ENCODE results near the gene NUAK1.

The NUAK1 gene

DNA sequence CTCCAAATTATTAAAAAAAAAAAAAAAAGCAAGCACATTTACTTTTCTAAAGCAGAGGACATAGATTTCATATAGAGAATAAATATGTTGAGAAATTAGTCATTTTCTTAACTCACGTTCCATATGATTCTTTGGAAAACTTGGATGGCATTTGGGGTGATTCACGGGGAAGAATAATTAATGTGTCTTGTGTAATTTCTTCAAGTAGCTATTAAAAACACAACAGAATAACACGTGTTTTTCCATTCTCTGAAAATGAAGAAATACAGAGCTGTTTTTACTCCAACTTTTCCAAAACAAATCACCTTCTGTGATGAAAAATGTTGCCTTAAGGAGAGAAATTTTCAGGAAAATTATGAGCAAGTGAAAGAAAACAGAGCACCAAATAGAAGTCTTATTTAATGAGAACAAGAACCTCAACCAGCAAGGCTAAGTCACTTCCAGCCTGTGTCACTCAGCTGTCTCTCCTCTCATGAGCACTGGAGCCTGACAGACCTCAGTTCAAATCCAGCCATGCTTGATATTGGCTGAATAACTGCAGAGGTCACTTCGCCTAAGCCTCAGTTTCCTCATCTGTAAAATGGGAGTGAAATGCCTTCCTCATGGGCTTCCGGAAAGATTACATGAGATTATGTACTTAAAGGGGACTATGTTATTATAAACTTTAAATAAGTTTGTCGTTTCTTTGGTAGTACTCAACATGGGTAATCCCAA, 42.8 kb upstream of the NUAK1 start:
- no peak for TF ChIP-seq POLR2AphosphoS5 (IDR thresholded peaks at IDR 0.05; ENCODE audit: low read depth, low read length)
- no peak for TF ChIP-seq SIN3A (IDR thresholded peaks at IDR 0.05; ENCODE audit: borderline replicate concordance, insufficient read depth, low read length)
- no peak for TF ChIP-seq REST (IDR thresholded peaks at IDR 0.05; ENCODE audit: insufficient read depth in 1 of 2, low read depth in 2 of 2, low read length in 2 of 2)

GRCh38 chr12:106179086-106179485, 40.3 kb upstream of the NUAK1 start:
- TF ChIP-seq REST (IDR thresholded peaks at IDR 0.05; ENCODE audit: insufficient read depth in 1 of 2, low read depth in 2 of 2, low read length in 2 of 2) (no peak), FOXP2 (optimal IDR thresholded peaks at IDR 0.05; ENCODE audit: borderline replicate concordance, extremely low read depth, extremely low read length, insufficient read depth) (no peak), POLR2AphosphoS5 (IDR thresholded peaks at IDR 0.05; ENCODE audit: low read depth, low read length) (no peak), TAF1 (IDR thresholded peaks at IDR 0.05; ENCODE audit: borderline replicate concordance, insufficient read depth, low read length) (no peak), SIN3A (IDR thresholded peaks at IDR 0.05; ENCODE audit: borderline replicate concordance, insufficient read depth, low read length) (no peak)

DNA sequence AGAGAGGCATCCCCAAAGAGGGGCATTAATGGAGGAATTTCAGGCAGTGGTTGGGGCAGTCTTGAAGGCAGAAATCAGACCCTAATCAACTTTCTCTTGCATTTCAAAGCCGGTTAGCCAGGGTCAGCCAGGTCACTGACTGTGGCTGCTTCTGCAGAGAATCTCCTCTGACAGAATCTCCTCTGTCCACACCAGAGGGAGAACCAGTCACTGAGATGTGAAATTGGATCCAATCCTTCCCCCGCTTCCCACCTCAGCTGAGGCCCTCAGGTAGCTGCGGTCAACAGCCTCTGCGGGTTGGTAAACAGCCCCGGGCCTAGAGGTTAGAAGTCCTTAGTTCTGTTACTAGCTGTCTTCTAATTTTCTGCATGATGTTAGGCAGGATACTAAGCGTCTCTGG, 39.8 kb upstream of the NUAK1 start:
- no peak for TF ChIP-seq POLR2AphosphoS5 (IDR thresholded peaks at IDR 0.05; ENCODE audit: low read depth, low read length)
- no peak for TF ChIP-seq FOXP2 (optimal IDR thresholded peaks at IDR 0.05; ENCODE audit: borderline replicate concordance, extremely low read depth, extremely low read length, insufficient read depth)
- no peak for TF ChIP-seq TAF1 (IDR thresholded peaks at IDR 0.05; ENCODE audit: borderline replicate concordance, insufficient read depth, low read length)
- no peak for TF ChIP-seq REST (IDR thresholded peaks at IDR 0.05; ENCODE audit: insufficient read depth in 1 of 2, low read depth in 2 of 2, low read length in 2 of 2)
- no peak for TF ChIP-seq SIN3A (IDR thresholded peaks at IDR 0.05; ENCODE audit: borderline replicate concordance, insufficient read depth, low read length)

DNA sequence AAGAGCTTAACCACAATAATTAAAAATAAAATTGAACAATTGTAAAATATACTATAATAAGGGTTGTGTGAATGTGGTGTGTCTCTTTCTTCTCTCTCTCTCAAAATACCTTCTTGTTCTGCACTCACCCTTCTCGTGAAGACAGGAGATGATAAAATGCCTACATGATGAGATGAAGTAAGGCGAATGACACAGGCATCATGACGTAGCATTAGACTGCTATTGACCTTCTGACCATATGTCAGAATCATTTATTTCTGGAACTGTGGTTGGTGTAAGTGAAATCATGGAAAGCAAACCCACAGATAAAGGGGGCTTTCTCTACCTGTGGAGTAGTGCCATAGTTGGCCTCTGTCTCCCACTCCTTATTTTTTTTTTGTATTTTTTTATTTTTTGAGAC, 37.8 kb upstream of the NUAK1 start:
- TF ChIP-seq POLR2AphosphoS5 (IDR thresholded peaks at IDR 0.05; ENCODE audit: low read depth, low read length) (no peak), REST (IDR thresholded peaks at IDR 0.05; ENCODE audit: insufficient read depth in 1 of 2, low read depth in 2 of 2, low read length in 2 of 2) (no peak), TAF1 (IDR thresholded peaks at IDR 0.05; ENCODE audit: borderline replicate concordance, insufficient read depth, low read length) (no peak), SIN3A (IDR thresholded peaks at IDR 0.05; ENCODE audit: borderline replicate concordance, insufficient read depth, low read length) (no peak), FOXP2 (optimal IDR thresholded peaks at IDR 0.05; ENCODE audit: borderline replicate concordance, extremely low read depth, extremely low read length, insufficient read depth) (no peak)

GRCh38 chr12:106174876-106175275, 36.1 kb upstream of the NUAK1 start:
- TF ChIP-seq SIN3A (IDR thresholded peaks at IDR 0.05; ENCODE audit: borderline replicate concordance, insufficient read depth, low read length) (no peak), REST (IDR thresholded peaks at IDR 0.05; ENCODE audit: insufficient read depth in 1 of 2, low read depth in 2 of 2, low read length in 2 of 2) (no peak), TAF1 (IDR thresholded peaks at IDR 0.05; ENCODE audit: borderline replicate concordance, insufficient read depth, low read length) (no peak), FOXP2 (optimal IDR thresholded peaks at IDR 0.05; ENCODE audit: borderline replicate concordance, extremely low read depth, extremely low read length, insufficient read depth) (no peak), POLR2AphosphoS5 (IDR thresholded peaks at IDR 0.05; ENCODE audit: low read depth, low read length) (no peak)
